HCT116 (cell line): ENCODE data around the gene WASL. TPM values are rescaled to one million over a fixed set of nuclear protein-coding genes. Genes with fewer than 3 reads are reported as not detected.

ENCODE experiments used
- ATAC-seq: fragments of 200-7000 bp; cut with Tn5 transposase; 2 replicates; pipeline ENCODE4 v1.9.1; 2020; ENCODE audit warnings: mild to moderate bottlenecking, moderate library complexity
- BruUV-seq: library from RNA; stranded (reverse); fragments of 400-500 nt; replicated peaks from 2 replicates; lab custom pipeline; 2021; lab: Mats Ljungman, UMichigan
- CTCF ChIA-PET: fragments of 300-600 bp; sonication (Branson Sonifier 250); formaldehyde crosslinking; loops from one replicate; lab custom pipeline; 2021; ENCODE audit warnings: antibody characterized with exemption; lab: Charles Lee
- POLR2A ChIA-PET: fragments of 300-600, 350-600 bp; sonication (Branson Sonifier 250); formaldehyde crosslinking; loops from one replicate; lab custom pipeline; 2021; ENCODE audit warnings: antibody characterized with exemption; lab: Charles Lee
- RAD21 ChIA-PET, 2 experiments: fragments of 300-600 bp; sonication (Branson Sonifier 250); formaldehyde crosslinking; loops; one replicate each; lab custom pipeline; 2023; ENCODE audit warnings: low total read pairs in 2 of 2; ENCODE audit not compliant: uncharacterized antibody in 2 of 2, unreplicated experiment in 2 of 2, low non-redundant PET in 1 of 2; lab: Charles Lee
- DNase-seq: peaks from one replicate; pipeline ENCODE4 v3.0.0-alpha.2; 2010; ENCODE audit warnings: low read depth, low spot score
- H2AFZ ChIP-seq: fragments of 200-600 bp; shearing (Covaris generic), sonication (generic); 2 replicates; pipeline ENCODE4 v1.6.1; 2017; ENCODE audit warnings: low read depth, mixed run types, mixed read lengths, antibody characterized with exemption, low read length; ENCODE audit not compliant: poor library complexity, severe bottlenecking
- H3K27ac ChIP-seq: 2 replicates; pipeline ENCODE4 v1.5.1; 2012; ENCODE audit warnings: low read depth, low read length
- H3K27me3 ChIP-seq: fragments of 200-600 bp; sonication (generic); 2 replicates; pipeline ENCODE4 v1.6.1; 2016; ENCODE audit warnings: mixed run types, low read length, mixed read lengths; ENCODE audit not compliant: insufficient read depth
- H3K36me3 ChIP-seq, 2 experiments: fragments of 200-500 bp in 1 of 2; fragments of 200-600 bp in 1 of 2; sonication (Bioruptor generic) in 1 of 2; sonication (generic) in 1 of 2; 2 replicates each; pipeline versions ENCODE4 v1.5.1 to v1.6.1; 2014 to 2016; ENCODE audit warnings: low read length in 2 of 2, inconsistent platforms in 1 of 2, mixed read lengths in 1 of 2, mixed run types in 1 of 2; ENCODE audit not compliant: insufficient read depth in 2 of 2, control insufficient read depth in 1 of 2
- H3K4me1 ChIP-seq, 2 experiments: fragments of 200-600 bp in 1 of 2; sonication (generic) in 1 of 2; 2 replicates each; pipeline versions ENCODE4 v1.5.1 to v1.6.1; 2012 to 2017; ENCODE audit warnings: low read length in 2 of 2, inconsistent platforms in 1 of 2, mild to moderate bottlenecking in 1 of 2, mixed read lengths in 1 of 2, mixed run types in 1 of 2, moderate library complexity in 1 of 2; ENCODE audit not compliant: insufficient read depth in 2 of 2, control insufficient read depth in 1 of 2
- H3K4me2 ChIP-seq: fragments of 200-600 bp; sonication (generic); 2 replicates; pipeline ENCODE4 v1.6.1; 2017; ENCODE audit warnings: mixed run types, low read length, mixed read lengths
- H3K4me3 ChIP-seq, 2 experiments: fragments of 200-600 bp in 1 of 2; sonication (generic) in 1 of 2; replicated peaks in 1 of 2; 2 replicates each; pipeline ENCODE4 v1.5.1; 2011 to 2016; ENCODE audit warnings: low read length in 2 of 2, control low read depth in 1 of 2, low read depth in 1 of 2, mild to moderate bottlenecking in 1 of 2, mixed read lengths in 1 of 2, mixed run types in 1 of 2
- H3K79me2 ChIP-seq: fragments of 200-600 bp; sonication (generic); 2 replicates; pipeline ENCODE4 v1.6.1; 2017; ENCODE audit warnings: mild to moderate bottlenecking, mixed run types, low read length, moderate library complexity, mixed read lengths; ENCODE audit not compliant: insufficient read depth
- H3K9ac ChIP-seq: fragments of 200-600 bp; sonication (generic); 2 replicates; pipeline ENCODE4 v1.6.1; 2016; ENCODE audit warnings: low read length, mixed read lengths
- H3K9me2 ChIP-seq: fragments of 200-600 bp; sonication (generic), shearing (Covaris generic); 2 replicates; pipeline ENCODE4 v1.6.1; 2017; ENCODE audit warnings: mixed run types, mild to moderate bottlenecking, moderate library complexity; ENCODE audit not compliant: insufficient read depth
- H3K9me3 ChIP-seq, 2 experiments: fragments of 200-500 bp in 1 of 2; fragments of 200-600 bp in 1 of 2; sonication (Bioruptor generic) in 1 of 2; sonication (generic) in 1 of 2; 2 replicates each; pipeline ENCODE4 v1.6.1; 2014 to 2017; ENCODE audit warnings: low read length in 2 of 2, mixed read lengths in 2 of 2, inconsistent platforms in 1 of 2, low read depth in 1 of 2, mild to moderate bottlenecking in 1 of 2, mixed run types in 1 of 2, moderate library complexity in 1 of 2; ENCODE audit not compliant: control insufficient read depth in 1 of 2, insufficient read depth in 1 of 2
- H4K20me1 ChIP-seq: fragments of 200-600 bp; sonication (generic), shearing (Covaris generic); 2 replicates; pipeline ENCODE4 v1.6.1; 2017; ENCODE audit warnings: mixed run types, mild to moderate bottlenecking, moderate library complexity; ENCODE audit not compliant: insufficient read depth
- CBX3 ChIP-seq: IDR thresholded peaks from 2 replicates; pipeline ENCODE4 v1.6.1; 2012; ENCODE audit warnings: low read depth
- CEBPB ChIP-seq: IDR thresholded peaks from 2 replicates; pipeline ENCODE4 v1.6.1; 2012; ENCODE audit warnings: low read depth
- EGR1 ChIP-seq: IDR thresholded peaks from 2 replicates; pipeline ENCODE4 v1.6.1; 2012; ENCODE audit warnings: low read depth
- EZH2 ChIP-seq: fragments of 200-600 bp; sonication (generic); IDR thresholded peaks from 2 replicates; pipeline ENCODE4 v1.6.1; 2017; ENCODE audit warnings: antibody characterized with exemption, mixed run types
- JUND ChIP-seq: IDR thresholded peaks from 2 replicates; pipeline ENCODE4 v1.6.1; 2012
- POLR2A ChIP-seq: IDR thresholded peaks from 2 replicates; pipeline ENCODE4 v1.7.0; 2011; ENCODE audit warnings: borderline replicate concordance; ENCODE audit not compliant: insufficient read depth, insufficient read length; ENCODE audit errors: extremely low read depth
- POLR2AphosphoS5 ChIP-seq: IDR thresholded peaks from 2 replicates; pipeline ENCODE4 v1.6.1; 2011; ENCODE audit warnings: mild to moderate bottlenecking, low read depth, low read length, moderate library complexity
- RAD21 ChIP-seq: IDR thresholded peaks from 2 replicates; pipeline ENCODE4 v1.6.1; 2012; ENCODE audit warnings: low read depth, mild to moderate bottlenecking
- SIN3A ChIP-seq: IDR thresholded peaks from 2 replicates; pipeline ENCODE4 v1.6.1; 2012; ENCODE audit warnings: low read depth
- SP1 ChIP-seq: IDR thresholded peaks from 2 replicates; pipeline ENCODE4 v1.6.1; 2012; ENCODE audit warnings: low read depth
- SRF ChIP-seq: IDR thresholded peaks from 2 replicates; pipeline ENCODE4 v1.6.1; 2012; ENCODE audit warnings: low read depth
- TCF7L2 ChIP-seq: IDR thresholded peaks from 2 replicates; pipeline ENCODE4 v1.7.0; 2011; ENCODE audit warnings: borderline replicate concordance, inconsistent platforms; ENCODE audit not compliant: insufficient read depth, insufficient read length; ENCODE audit errors: extremely low read depth
- ZBTB33 ChIP-seq: IDR thresholded peaks from 2 replicates; pipeline ENCODE4 v1.6.1; 2011; ENCODE audit warnings: mild to moderate bottlenecking, low read length, moderate library complexity; ENCODE audit not compliant: insufficient replicate concordance; ENCODE audit errors: extremely low read depth
- ZFX ChIP-seq: fragments of 450-650 bp; IDR thresholded peaks from 2 replicates; pipeline ENCODE4 v1.6.1; 2017
- ZNF274 ChIP-seq: fragments of 200-500 bp; sonication (Bioruptor generic); IDR thresholded peaks from 2 replicates; pipeline ENCODE4 v1.6.1; 2014; ENCODE audit warnings: mild to moderate bottlenecking, low read depth, low read length, inconsistent platforms
- intact Hi-C: fragments of 100-400 bp; cut with micrococcal nuclease; formaldehyde crosslinking; loops from 2 replicates; pipeline ENCODE4 v1.10.0; 2022
- total RNA-seq: library from RNA; stranded (reverse); gene quantifications from one replicate; pipeline ENCODE4 v1.2.1, GENCODE V29; 2021; ENCODE audit not compliant: unreplicated experiment
- TF ChIP-seq, protein P1 (sequence below), 3 experiments: fragments of 200-600 bp in 1 of 3; sonication (generic) in 1 of 3; IDR thresholded peaks in 2 of 3; conservative IDR thresholded peaks in 1 of 3; 2 replicates each; pipeline ENCODE4 v1.5.1; 2012 to 2017; ENCODE audit warnings: low read depth in 2 of 3, low read length in 2 of 3, antibody characterized with exemption in 1 of 3, borderline replicate concordance in 1 of 3, control low read depth in 1 of 3, mild to moderate bottlenecking in 1 of 3, mixed read lengths in 1 of 3, mixed run types in 1 of 3, moderate library complexity in 1 of 3; ENCODE audit not compliant: insufficient read depth in 1 of 3
- TF ChIP-seq, protein P2 (sequence below): IDR thresholded peaks from 2 replicates; pipeline ENCODE4 v1.6.1; 2012
- TF ChIP-seq, protein P3 (sequence below): IDR thresholded peaks from 2 replicates; pipeline ENCODE4 v1.6.1; 2012; ENCODE audit warnings: low read depth

The WASL gene
- total RNA-seq, 1 experiment from 2014 or later = 26.2 TPM

DNA sequence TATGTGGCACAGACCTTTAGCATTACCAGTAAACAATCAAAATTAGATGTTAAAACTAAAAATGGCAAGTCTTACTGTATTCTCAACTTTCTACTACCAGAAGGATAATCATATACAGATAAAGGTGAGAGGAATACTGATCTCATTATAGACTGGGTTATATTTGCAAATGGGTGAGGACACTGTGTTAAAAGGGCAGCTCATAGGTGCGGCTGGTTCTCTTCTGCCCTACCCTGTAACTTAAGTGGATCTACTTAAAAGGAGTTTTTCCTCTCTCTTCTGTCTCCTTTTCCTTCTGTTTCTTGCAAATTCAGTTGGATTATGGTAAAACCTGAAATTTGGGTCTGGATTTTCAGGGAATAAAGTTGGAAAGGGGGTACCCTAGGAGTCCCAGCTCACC lies 33.0 kb downstream of the WASL start (continued):
- TF ChIP-seq, protein P1, sequence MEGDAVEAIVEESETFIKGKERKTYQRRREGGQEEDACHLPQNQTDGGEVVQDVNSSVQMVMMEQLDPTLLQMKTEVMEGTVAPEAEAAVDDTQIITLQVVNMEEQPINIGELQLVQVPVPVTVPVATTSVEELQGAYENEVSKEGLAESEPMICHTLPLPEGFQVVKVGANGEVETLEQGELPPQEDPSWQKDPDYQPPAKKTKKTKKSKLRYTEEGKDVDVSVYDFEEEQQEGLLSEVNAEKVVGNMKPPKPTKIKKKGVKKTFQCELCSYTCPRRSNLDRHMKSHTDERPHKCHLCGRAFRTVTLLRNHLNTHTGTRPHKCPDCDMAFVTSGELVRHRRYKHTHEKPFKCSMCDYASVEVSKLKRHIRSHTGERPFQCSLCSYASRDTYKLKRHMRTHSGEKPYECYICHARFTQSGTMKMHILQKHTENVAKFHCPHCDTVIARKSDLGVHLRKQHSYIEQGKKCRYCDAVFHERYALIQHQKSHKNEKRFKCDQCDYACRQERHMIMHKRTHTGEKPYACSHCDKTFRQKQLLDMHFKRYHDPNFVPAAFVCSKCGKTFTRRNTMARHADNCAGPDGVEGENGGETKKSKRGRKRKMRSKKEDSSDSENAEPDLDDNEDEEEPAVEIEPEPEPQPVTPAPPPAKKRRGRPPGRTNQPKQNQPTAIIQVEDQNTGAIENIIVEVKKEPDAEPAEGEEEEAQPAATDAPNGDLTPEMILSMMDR (IDR thresholded peaks at IDR 0.05 in 2 of 3, conservative IDR thresholded peaks at IDR 0.05 in 1 of 3; ENCODE audit: borderline replicate concordance in 1 of 3, insufficient read depth in 1 of 3, low read depth in 2 of 3, low read length in 2 of 3) = no peak
- TF ChIP-seq, protein P2, sequence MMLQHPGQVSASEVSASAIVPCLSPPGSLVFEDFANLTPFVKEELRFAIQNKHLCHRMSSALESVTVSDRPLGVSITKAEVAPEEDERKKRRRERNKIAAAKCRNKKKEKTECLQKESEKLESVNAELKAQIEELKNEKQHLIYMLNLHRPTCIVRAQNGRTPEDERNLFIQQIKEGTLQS = no peak
- TF ChIP-seq RAD21 (no peak), EZH2 (no peak), ZNF274 (no peak), POLR2AphosphoS5 (no peak), JUND (no peak), EGR1 (no peak), CEBPB (no peak)

- Histone ChIP-seq H3K4me1 (peaks cover 0 to 11% of the 10 kb centered on the region in 2 experiments; a peak in 2 of 4 replicates), H3K27me3 (no peaks in the 10 kb centered on the region), H3K4me2 (no peak overlapping the region), H4K20me1 (peaks cover 5% of the 10 kb centered on the region; the same call in 1 of the 2 replicates), H3K9me3 (no peaks in the 10 kb centered on the region), H2AFZ (no peak overlapping the region), H3K4me3 (no peak overlapping the region), H3K79me2 (peaks cover 77% of the 10 kb centered on the region), H3K27ac (no peak overlapping the region), H3K9ac (no peak overlapping the region), H3K9me2 (no peaks in the 10 kb centered on the region), H3K36me3 (no peaks in the 10 kb centered on the region)
- ChIA-PET CTCF (interaction anchor here (2.0 kb wide), 1 partner anchor 14 kb away, joined by 4 read pairs; no protein-coding TSS in a partner anchor), RAD21 (no interaction called here), POLR2A (no interaction called here)
- no peak for DNase-seq
- no TSS peak for BruUV-seq
- ATAC-seq = no peak
- intact Hi-C loops = no loop called here
- no peak for TF ChIP-seq SIN3A
- no peak for TF ChIP-seq CEBPB
- TF ChIP-seq, protein P3, sequence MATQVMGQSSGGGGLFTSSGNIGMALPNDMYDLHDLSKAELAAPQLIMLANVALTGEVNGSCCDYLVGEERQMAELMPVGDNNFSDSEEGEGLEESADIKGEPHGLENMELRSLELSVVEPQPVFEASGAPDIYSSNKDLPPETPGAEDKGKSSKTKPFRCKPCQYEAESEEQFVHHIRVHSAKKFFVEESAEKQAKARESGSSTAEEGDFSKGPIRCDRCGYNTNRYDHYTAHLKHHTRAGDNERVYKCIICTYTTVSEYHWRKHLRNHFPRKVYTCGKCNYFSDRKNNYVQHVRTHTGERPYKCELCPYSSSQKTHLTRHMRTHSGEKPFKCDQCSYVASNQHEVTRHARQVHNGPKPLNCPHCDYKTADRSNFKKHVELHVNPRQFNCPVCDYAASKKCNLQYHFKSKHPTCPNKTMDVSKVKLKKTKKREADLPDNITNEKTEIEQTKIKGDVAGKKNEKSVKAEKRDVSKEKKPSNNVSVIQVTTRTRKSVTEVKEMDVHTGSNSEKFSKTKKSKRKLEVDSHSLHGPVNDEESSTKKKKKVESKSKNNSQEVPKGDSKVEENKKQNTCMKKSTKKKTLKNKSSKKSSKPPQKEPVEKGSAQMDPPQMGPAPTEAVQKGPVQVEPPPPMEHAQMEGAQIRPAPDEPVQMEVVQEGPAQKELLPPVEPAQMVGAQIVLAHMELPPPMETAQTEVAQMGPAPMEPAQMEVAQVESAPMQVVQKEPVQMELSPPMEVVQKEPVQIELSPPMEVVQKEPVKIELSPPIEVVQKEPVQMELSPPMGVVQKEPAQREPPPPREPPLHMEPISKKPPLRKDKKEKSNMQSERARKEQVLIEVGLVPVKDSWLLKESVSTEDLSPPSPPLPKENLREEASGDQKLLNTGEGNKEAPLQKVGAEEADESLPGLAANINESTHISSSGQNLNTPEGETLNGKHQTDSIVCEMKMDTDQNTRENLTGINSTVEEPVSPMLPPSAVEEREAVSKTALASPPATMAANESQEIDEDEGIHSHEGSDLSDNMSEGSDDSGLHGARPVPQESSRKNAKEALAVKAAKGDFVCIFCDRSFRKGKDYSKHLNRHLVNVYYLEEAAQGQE = no peak
- no peak for TF ChIP-seq TCF7L2
- no peak for TF ChIP-seq SRF
- no peak for TF ChIP-seq ZFX
- TF ChIP-seq CBX3 = no peak
- no peak for TF ChIP-seq ZBTB33
- TF ChIP-seq POLR2A = no peak
- no peak for TF ChIP-seq SP1
- no peak for TF ChIP-seq EZH2
- no peak for TF ChIP-seq ZNF274
- TF ChIP-seq, protein P2 = no peak
- no peak for TF ChIP-seq POLR2AphosphoS5
- TF ChIP-seq, all 23 proteins: peak for 0
These were observed 33.6 kb downstream of the WASL start for GRCh38 chr7:123715198-123715597.
